Body of pancreas (tissue), 4 donors: Measurements from ENCODE around the gene RTKN2. TPM values are rescaled to one million over a fixed set of nuclear protein-coding genes. Genes with fewer than 3 reads are reported as not detected.

Experiments used
- ATAC-seq: fragments of 150-250 bp; one replicate; pipeline ENCODE4 v1.9.1; 2016
- DNase-seq, 4 donors: peaks; one replicate each; pipeline ENCODE4 v3.0.0-alpha.2; 2019
- H3K27ac ChIP-seq, 4 donors: fragments of 200-600 bp; sonication (generic); 1 replicate in 3 of 4; 2 replicates in 1 of 4; pipeline versions ENCODE4 v1.5.1 to v1.6.1; 2016 to 2019; ENCODE audit warnings: mild to moderate bottlenecking in 1 of 4, mixed read lengths in 1 of 4, moderate library complexity in 1 of 4
- H3K27me3 ChIP-seq, 2 donors: fragments of 200-600 bp; sonication (generic); one replicate each; pipeline ENCODE4 v1.6.0; 2016; ENCODE audit warnings: mild to moderate bottlenecking in 1 of 2
- H3K36me3 ChIP-seq, 2 donors: fragments of 200-600 bp; sonication (generic); replicated peaks in 1 of 2; 2 replicates each; pipeline ENCODE4 v1.5.1; 2016; ENCODE audit warnings: low read depth in 2 of 2; ENCODE audit not compliant: insufficient read depth in 1 of 2
- H3K4me1 ChIP-seq: fragments of 200-600 bp; sonication (generic); one replicate; pipeline ENCODE4 v1.6.0; 2016
- H3K4me3 ChIP-seq, 2 donors: fragments of 200-600 bp; sonication (generic); 1 replicate in 1 of 2; 2 replicates in 1 of 2; pipeline ENCODE4 v1.5.1; 2016 to 2019
- H3K9me3 ChIP-seq, 3 donors: fragments of 200-600 bp; sonication (generic); 1 replicate in 2 of 3; 2 replicates in 1 of 3; pipeline ENCODE4 v1.5.1; 2016
- CTCF ChIP-seq, 7 experiments: fragments of 450-650 bp in 4 of 7; fragments of 200-600 bp in 3 of 7; sonication (generic) in 3 of 7; IDR thresholded peaks; one replicate each; pipeline ENCODE4 v1.5.1; 2016 to 2019; ENCODE audit warnings: antibody characterized with exemption in 7 of 7
- POLR2A ChIP-seq, 3 donors: fragments of 450-650 bp; IDR thresholded peaks; one replicate each; pipeline ENCODE4 v1.6.1; 2016; ENCODE audit warnings: antibody characterized with exemption in 3 of 3, mild to moderate bottlenecking in 2 of 3
- WGBS, 2 donors: methylation state at CpG; one replicate each; pipeline ENCODE4 v1.1.5; 2017; 5-methylcytosine and 5-hydroxymethylcytosine counted together
- intact Hi-C: fragments of 100-400 bp; cut with DNase I; formaldehyde crosslinking; loops from one replicate; pipeline ENCODE4 v1.15.1; 2023
- total RNA-seq, 2 donors: library from RNA; depleted of rRNA; stranded (reverse); fragments of >200 nt; gene quantifications; one replicate each; pipeline ENCODE4 v1.1.0, GENCODE V29; 2016

The RTKN2 gene
- under 1 TPM in 1 of 2 donors, not detected in 1; 0.33 TPM for total RNA-seq

GRCh38 chr10:62268399-62269114 lies at the start of gene RTKN2:
RTKN2 (minus strand) TSS chr10:62268844; CDS start chr10:62268610, 234 bp downstream.
- peak in 1 of 7 experiments; percentile 16 for TF ChIP-seq CTCF (IDR thresholded peaks at IDR 0.05)
- TF ChIP-seq POLR2A (IDR thresholded peaks at IDR 0.05), result peak in 2 of 3 donors; percentile 31 to 37
- intact Hi-C loops, result no loop called here
- H3K4me1 ChIP-seq, result peaks cover 6% of the 10 kb centered on the region
- WGBS, 2 donors, result 0% methylated on average over 4 to 60 of the region's 63 CpGs
- DNase-seq (peak; percentile 81 to 92 (median 86)), ATAC-seq (peak; percentile 95)
- H3K27me3 ChIP-seq, result no peaks in the 10 kb centered on the region
- peak within 1 kb of the TSS; percentile 1 to 57 for H3K4me3 ChIP-seq
- no peaks in the 10 kb centered on the region for H3K9me3 ChIP-seq
- H3K36me3 ChIP-seq, result no peaks in the 10 kb centered on the region
- peak within 1 kb of the TSS in 2 of 4 donors; percentile 26 to 44 for H3K27ac ChIP-seq

GRCh38 chr10:62317257-62317656 lies 48.6 kb upstream of the RTKN2 start:
- no peak for ATAC-seq

GRCh38 chr10:62309254-62309653 lies 40.6 kb upstream of the RTKN2 start:
- ATAC-seq (no peak), DNase-seq (no peak)
- Histone ChIP-seq H3K36me3 (no peaks in the 10 kb centered on the region), H3K4me3 (no peak overlapping the region), H3K27me3 (no peaks in the 10 kb centered on the region), H3K27ac (no peak overlapping the region), H3K9me3 (no peaks in the 10 kb centered on the region), H3K4me1 (no peaks in the 10 kb centered on the region)
- TF ChIP-seq CTCF (IDR thresholded peaks at IDR 0.05), result no peak
- TF ChIP-seq POLR2A (IDR thresholded peaks at IDR 0.05), result no peak
- intact Hi-C loops, result no loop called here
- WGBS, 2 donors, result 49 to 71% methylated on average over 2 of the region's 2 CpGs

More at GRCh38 chr10:62317257-62317656, 48.6 kb upstream of the RTKN2 start:
- Histone ChIP-seq H3K4me3 (no peak overlapping the region), H3K36me3 (no peaks in the 10 kb centered on the region), H3K27me3 (no peaks in the 10 kb centered on the region), H3K9me3 (no peaks in the 10 kb centered on the region), H3K4me1 (no peaks in the 10 kb centered on the region), H3K27ac (no peak overlapping the region)
- DNase-seq, result no peak
- WGBS, 2 donors, result 63 to 67% methylated on average over 6 of the region's 6 CpGs
- intact Hi-C loops, result no loop called here
- TF ChIP-seq CTCF (IDR thresholded peaks at IDR 0.05), result no peak
- no peak for TF ChIP-seq POLR2A (IDR thresholded peaks at IDR 0.05)

GRCh38 chr10:62308101-62308500 lies 39.5 kb upstream of the RTKN2 start:
- no peak for TF ChIP-seq POLR2A (IDR thresholded peaks at IDR 0.05)
- TF ChIP-seq CTCF (IDR thresholded peaks at IDR 0.05), result no peak
- H3K9me3 ChIP-seq, result no peaks in the 10 kb centered on the region
- no peaks in the 10 kb centered on the region for H3K4me1 ChIP-seq
- no peaks in the 10 kb centered on the region for H3K27me3 ChIP-seq
- H3K4me3 ChIP-seq, result no peak overlapping the region
- intact Hi-C loops, result no loop called here
- no peaks in the 10 kb centered on the region for H3K36me3 ChIP-seq
- no peak overlapping the region for H3K27ac ChIP-seq
- DNase-seq (no peak), ATAC-seq (no peak)

GRCh38 chr10:62307635-62308034 lies 39.0 kb upstream of the RTKN2 start:
- H3K9me3 ChIP-seq, result no peaks in the 10 kb centered on the region
- no peaks in the 10 kb centered on the region for H3K27me3 ChIP-seq
- ATAC-seq (no peak), DNase-seq (no peak)
- TF ChIP-seq POLR2A (IDR thresholded peaks at IDR 0.05) (no peak), CTCF (IDR thresholded peaks at IDR 0.05) (no peak)
- no peak overlapping the region for H3K4me3 ChIP-seq
- H3K27ac ChIP-seq, result no peak overlapping the region
- H3K36me3 ChIP-seq, result no peaks in the 10 kb centered on the region
- H3K4me1 ChIP-seq, result no peaks in the 10 kb centered on the region
- intact Hi-C loops, result no loop called here
- 45 to 60% methylated on average over 2 to 4 of the region's 4 CpGs for WGBS, 2 donors
